GM12878 (cell line): ENCODE data around the gene CD93. TPM values are rescaled to one million over a fixed set of nuclear protein-coding genes. Genes with fewer than 3 reads are reported as not detected.

Experiments used
- CHD2 ChIP-seq: IDR thresholded peaks from 2 replicates; pipeline ENCODE4 v1.6.1; 2011; ENCODE audit warnings: low read depth, low read length, improper control_type of control experiment, borderline replicate concordance
- EGR1 ChIP-seq, 2 experiments: IDR thresholded peaks; 1 replicate in 1 of 2; 2 replicates in 1 of 2; pipeline ENCODE4 v1.6.1; 2011 to 2012; ENCODE audit warnings: low read depth in 2 of 2, low read length in 2 of 2, borderline replicate concordance in 1 of 2, mild to moderate bottlenecking in 1 of 2, moderate library complexity in 1 of 2
- MEF2B ChIP-seq: fragments of 450-650 bp; IDR thresholded peaks from 2 replicates; pipeline ENCODE4 v1.6.1; 2018; ENCODE audit warnings: mild to moderate bottlenecking, moderate library complexity; ENCODE audit not compliant: partially characterized antibody, poor library complexity, severe bottlenecking
- MYB ChIP-seq: fragments of 150-350 bp; IDR thresholded peaks from 2 replicates; pipeline ENCODE4 v1.6.1; 2014; ENCODE audit warnings: mild to moderate bottlenecking, low read depth, low read length, borderline replicate concordance
- NRF1 ChIP-seq: conservative IDR thresholded peaks from 2 replicates; pipeline ENCODE4 v1.6.1; 2011; ENCODE audit warnings: mild to moderate bottlenecking, low read depth, low read length, improper control_type of control experiment
- POLR2AphosphoS5 ChIP-seq: IDR thresholded peaks from 2 replicates; pipeline ENCODE4 v1.6.1; 2011; ENCODE audit warnings: mild to moderate bottlenecking, low read length, inconsistent platforms
- PRDM15 ChIP-seq: fragments of 450-650 bp; formaldehyde crosslinking; IDR thresholded peaks from 2 replicates; pipeline ENCODE4 v1.4.0; 2020; ENCODE audit warnings: mild to moderate bottlenecking, moderate library complexity
- RB1 ChIP-seq: fragments of 450-650 bp; formaldehyde crosslinking; IDR thresholded peaks from 2 replicates; pipeline ENCODE4 v1.6.1; 2017; ENCODE audit warnings: mild to moderate bottlenecking, borderline replicate concordance
- SMARCA5 ChIP-seq: fragments of 450-650 bp; IDR thresholded peaks from 2 replicates; pipeline ENCODE4 v1.6.1; 2017; ENCODE audit warnings: mild to moderate bottlenecking
- SPI1 ChIP-seq: IDR thresholded peaks from 2 replicates; pipeline ENCODE4 v1.6.1; 2011; ENCODE audit warnings: low read depth, mild to moderate bottlenecking, low read length, moderate library complexity, borderline replicate concordance; ENCODE audit not compliant: insufficient read depth
- TBL1XR1 ChIP-seq: IDR thresholded peaks from 2 replicates; pipeline ENCODE4 v1.6.1; 2012; ENCODE audit warnings: low read depth, low read length, improper control_type of control experiment
- TCF12 ChIP-seq: IDR thresholded peaks from 2 replicates; pipeline ENCODE4 v1.6.1; 2011; ENCODE audit warnings: low read depth, mild to moderate bottlenecking, low read length
- ZNF274 ChIP-seq: IDR thresholded peaks from one replicate; pipeline ENCODE4 v1.8.0; 2011; ENCODE audit not compliant: insufficient read length, insufficient read depth
- polyA plus RNA-seq, 11 experiments: library from polyadenylated mRNA; depleted of rRNA in 4 of 11; unstranded in 6 of 11; stranded (reverse) in 5 of 11; fragments of >200 nt; fragmentation: Nextera tagmentation in 4 of 11; fragmentation: Illumina TruSeq in 1 of 11; extraction: Ambion mirVana in 4 of 11; extraction: Trizol in 1 of 11; gene quantifications; 1 replicate in 1 of 11; 2 replicates in 10 of 11; pipeline versions ENCODE4 v1.2.1 to v1.2.3, GENCODE V29; 2011 to 2016; ENCODE audit warnings: inconsistent platforms in 2 of 11, missing spikeins in 2 of 11, low read depth in 1 of 11
- total RNA-seq, 4 experiments: library from RNA; depleted of rRNA in 3 of 4; stranded (reverse); fragments of >200 nt in 3 of 4; fragmentation: Illumina TruSeq in 1 of 4; extraction: Trizol in 1 of 4; gene quantifications; 2 replicates each; pipeline versions ENCODE4 v1.2.1 to v1.2.3, GENCODE V29; 2013 to 2021
- TF ChIP-seq, protein P1 (sequence below): IDR thresholded peaks from 2 replicates; pipeline ENCODE4 v1.6.1; 2012; ENCODE audit warnings: mild to moderate bottlenecking, low read depth, low read length

The CD93 gene
- total and polyA plus RNA-seq, 10 of the 15 experiments (the other 5 are each of a cell fraction or from before 2014, with no cell fraction given): 0.20 to 2.7 (median 0.92) TPM

DNA sequence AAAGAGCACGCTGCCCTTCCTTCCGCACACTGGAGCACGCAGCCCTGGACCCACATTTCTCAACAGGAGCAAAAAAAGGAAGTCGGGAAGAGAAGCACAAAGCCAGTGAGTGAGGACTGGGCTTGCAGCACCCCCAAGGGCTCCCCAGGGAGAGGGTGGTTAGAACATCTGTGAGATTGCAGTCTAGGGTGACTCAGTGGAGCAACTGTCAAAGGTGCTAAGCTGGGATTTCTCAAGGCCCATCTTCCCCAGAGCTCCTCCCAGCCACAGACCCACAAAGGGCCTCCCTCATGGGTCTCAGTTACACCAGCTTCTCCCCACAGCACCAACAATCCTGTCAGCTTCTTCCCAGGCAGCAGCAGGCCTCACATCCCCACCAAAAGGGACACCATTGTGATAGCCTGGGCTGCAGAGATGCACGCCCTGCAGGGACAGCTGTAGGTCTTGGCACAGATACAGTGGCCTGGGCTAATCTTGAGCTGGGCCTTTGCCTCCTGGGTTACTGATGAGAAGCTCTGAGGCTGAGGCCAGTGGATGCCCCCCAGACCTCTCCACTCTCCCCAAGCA is 39.6 kb upstream of the CD93 start (continued):
- TF ChIP-seq NRF1 (no peak), RB1 (no peak), TCF12 (0 out of 2 replicates have a peak, but pooled peaks have one; percentile 28), MYB (no peak), POLR2AphosphoS5 (no peak), PRDM15 (CRISPR knock-in tag) (no peak), EGR1 (IDR thresholded peaks at IDR 0.05; ENCODE audit: borderline replicate concordance in 1 of 2, low read depth in 2 of 2, low read length in 2 of 2) (no peak), TBL1XR1 (no peak), SPI1 (peak; percentile 52; the same call in 1 of the 2 replicates), MEF2B (peak; percentile 87), SMARCA5 (no peak), ZNF274 (no peak), CHD2 (no peak)
- TF ChIP-seq, protein P1, sequence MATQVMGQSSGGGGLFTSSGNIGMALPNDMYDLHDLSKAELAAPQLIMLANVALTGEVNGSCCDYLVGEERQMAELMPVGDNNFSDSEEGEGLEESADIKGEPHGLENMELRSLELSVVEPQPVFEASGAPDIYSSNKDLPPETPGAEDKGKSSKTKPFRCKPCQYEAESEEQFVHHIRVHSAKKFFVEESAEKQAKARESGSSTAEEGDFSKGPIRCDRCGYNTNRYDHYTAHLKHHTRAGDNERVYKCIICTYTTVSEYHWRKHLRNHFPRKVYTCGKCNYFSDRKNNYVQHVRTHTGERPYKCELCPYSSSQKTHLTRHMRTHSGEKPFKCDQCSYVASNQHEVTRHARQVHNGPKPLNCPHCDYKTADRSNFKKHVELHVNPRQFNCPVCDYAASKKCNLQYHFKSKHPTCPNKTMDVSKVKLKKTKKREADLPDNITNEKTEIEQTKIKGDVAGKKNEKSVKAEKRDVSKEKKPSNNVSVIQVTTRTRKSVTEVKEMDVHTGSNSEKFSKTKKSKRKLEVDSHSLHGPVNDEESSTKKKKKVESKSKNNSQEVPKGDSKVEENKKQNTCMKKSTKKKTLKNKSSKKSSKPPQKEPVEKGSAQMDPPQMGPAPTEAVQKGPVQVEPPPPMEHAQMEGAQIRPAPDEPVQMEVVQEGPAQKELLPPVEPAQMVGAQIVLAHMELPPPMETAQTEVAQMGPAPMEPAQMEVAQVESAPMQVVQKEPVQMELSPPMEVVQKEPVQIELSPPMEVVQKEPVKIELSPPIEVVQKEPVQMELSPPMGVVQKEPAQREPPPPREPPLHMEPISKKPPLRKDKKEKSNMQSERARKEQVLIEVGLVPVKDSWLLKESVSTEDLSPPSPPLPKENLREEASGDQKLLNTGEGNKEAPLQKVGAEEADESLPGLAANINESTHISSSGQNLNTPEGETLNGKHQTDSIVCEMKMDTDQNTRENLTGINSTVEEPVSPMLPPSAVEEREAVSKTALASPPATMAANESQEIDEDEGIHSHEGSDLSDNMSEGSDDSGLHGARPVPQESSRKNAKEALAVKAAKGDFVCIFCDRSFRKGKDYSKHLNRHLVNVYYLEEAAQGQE: no peak
